Activated T-helper 2 cell treated with anti-CD3 and anti-CD28 coated beads, Interferon-gamma antibody, Interleukin-2, Interleukin-4, amounts not matched to agents 10 μg/mL and 5 μg/mL and 100 μg/mL, durations not matched to agents 14 hours and 24 hours and 36 hours (primary cell): ENCODE measurements around the gene DBI. TPM values are rescaled to one million over a fixed set of nuclear protein-coding genes. Genes with fewer than 3 reads are reported as not detected.
A peak's percentile ranks its signal among the peaks of the same experiment; 100 is the strongest.
"Not testable (repeated sequence)": the region's sequence is repeated elsewhere in the genome, so short reads cannot be mapped to it uniquely, and the experiment has no call there.

Experiments used
- DNase-seq: peaks from one replicate; pipeline ENCODE4 v3.0.0; 2021; ENCODE audit warnings: low spot score
- H3K27ac Mint-ChIP-seq: one replicate; pipeline ENCODE4 v1.8.0; 2021; ENCODE audit warnings: mixed read lengths
- H3K27me3 Mint-ChIP-seq: one replicate; pipeline ENCODE4 v1.8.0; 2021; ENCODE audit warnings: low read depth, mixed read lengths
- H3K36me3 Mint-ChIP-seq: one replicate; pipeline ENCODE4 v1.8.0; 2021; ENCODE audit warnings: low read depth, mixed read lengths
- H3K4me1 Mint-ChIP-seq: one replicate; pipeline ENCODE4 v1.8.0; 2021; ENCODE audit warnings: low read depth, mixed read lengths
- H3K4me3 Mint-ChIP-seq: one replicate; pipeline ENCODE4 v1.8.0; 2021; ENCODE audit warnings: low read depth, mild to moderate bottlenecking, moderate library complexity, mixed read lengths
- H3K9me3 Mint-ChIP-seq: one replicate; pipeline ENCODE4 v1.8.0; 2021; ENCODE audit warnings: mixed read lengths
- intact Hi-C: fragments of 100-400 bp; cut with micrococcal nuclease; formaldehyde crosslinking; loops from one replicate; pipeline ENCODE4 v1.15.1; 2023
- total RNA-seq: library from RNA; stranded (reverse); gene quantifications from 2 replicates; pipeline ENCODE4 v1.2.3, GENCODE V29; 2022

The DBI gene
- total RNA-seq, 1 donor from 2014 or later = 168 TPM

DNA sequence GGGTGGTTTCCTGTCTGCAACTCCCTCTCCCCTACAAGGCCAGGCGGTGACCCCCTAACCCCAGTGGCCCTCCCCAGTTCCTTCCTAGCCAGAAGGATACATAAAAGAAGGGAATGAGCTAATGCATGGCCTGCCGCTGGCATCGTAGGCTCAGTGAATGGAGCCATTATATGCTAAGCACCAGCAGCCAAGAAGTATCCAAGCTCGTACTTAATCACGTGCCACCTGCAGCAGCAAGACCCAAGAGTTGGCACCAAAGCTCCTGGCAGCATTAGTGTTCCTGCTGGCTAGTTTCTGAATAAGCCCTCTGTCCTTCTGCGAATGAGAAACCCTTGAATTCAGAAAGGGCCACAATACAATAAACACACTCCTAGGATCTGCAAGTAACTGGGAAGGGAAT lies 4.3 kb downstream of the DBI start:
- intact Hi-C loops = no loop called here
- no peaks in the 10 kb centered on the region for H3K27me3 Mint-ChIP-seq
- H3K9me3 Mint-ChIP-seq = no peaks in the 10 kb centered on the region
- H3K4me3 Mint-ChIP-seq = no peak overlapping the region
- H3K27ac Mint-ChIP-seq = no peak overlapping the region
- H3K36me3 Mint-ChIP-seq = peaks cover 74% of the 10 kb centered on the region
- H3K4me1 Mint-ChIP-seq = peaks cover 18% of the 10 kb centered on the region
- no peak for DNase-seq

DNA sequence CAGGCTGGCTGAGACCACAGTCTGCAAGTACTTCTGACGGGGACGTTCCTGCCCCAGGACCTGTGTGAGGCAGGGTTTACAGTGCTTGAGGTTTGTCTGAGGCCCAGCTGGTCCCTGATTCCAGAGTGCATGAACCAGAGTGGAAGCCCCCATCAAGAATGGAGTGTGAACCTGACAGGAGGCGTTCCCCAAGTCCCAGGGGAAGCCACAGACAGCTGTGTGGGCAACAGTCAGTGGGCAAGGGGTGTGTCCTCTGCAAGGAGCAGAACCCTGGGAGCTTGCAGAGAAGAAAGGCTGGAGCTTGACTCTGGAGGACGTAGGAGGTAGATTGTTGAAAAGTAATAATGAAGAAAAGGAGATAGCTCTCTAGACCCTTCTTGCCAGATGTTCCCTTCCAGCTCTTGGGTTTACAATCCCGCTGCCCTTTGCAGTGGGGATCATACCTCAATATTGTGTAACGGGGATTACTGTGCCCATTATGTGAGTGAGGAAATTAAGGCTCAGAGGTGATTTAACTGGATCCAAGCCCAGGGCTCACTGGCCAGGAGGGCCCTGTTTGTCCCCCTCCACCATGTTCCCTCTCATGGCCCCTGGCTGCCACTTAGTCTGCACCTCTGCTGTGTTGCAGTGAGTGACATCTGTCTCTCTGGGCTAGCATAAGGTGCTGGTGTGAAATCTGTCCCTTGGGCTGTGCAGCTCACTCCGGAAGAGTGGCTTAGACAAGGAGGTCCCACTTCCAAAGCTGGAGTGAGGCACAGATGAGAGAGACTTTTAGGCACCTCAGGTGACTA lies 6.2 kb downstream of the DBI start:
- no peak for DNase-seq
- peaks cover 68% of the 10 kb centered on the region for H3K36me3 Mint-ChIP-seq
- no peaks in the 10 kb centered on the region for H3K27me3 Mint-ChIP-seq
- H3K9me3 Mint-ChIP-seq = no peaks in the 10 kb centered on the region
- intact Hi-C loops = no loop called here
- H3K27ac Mint-ChIP-seq = no peak overlapping the region
- H3K4me1 Mint-ChIP-seq = peaks cover 15% of the 10 kb centered on the region
- no peak overlapping the region for H3K4me3 Mint-ChIP-seq

DNA sequence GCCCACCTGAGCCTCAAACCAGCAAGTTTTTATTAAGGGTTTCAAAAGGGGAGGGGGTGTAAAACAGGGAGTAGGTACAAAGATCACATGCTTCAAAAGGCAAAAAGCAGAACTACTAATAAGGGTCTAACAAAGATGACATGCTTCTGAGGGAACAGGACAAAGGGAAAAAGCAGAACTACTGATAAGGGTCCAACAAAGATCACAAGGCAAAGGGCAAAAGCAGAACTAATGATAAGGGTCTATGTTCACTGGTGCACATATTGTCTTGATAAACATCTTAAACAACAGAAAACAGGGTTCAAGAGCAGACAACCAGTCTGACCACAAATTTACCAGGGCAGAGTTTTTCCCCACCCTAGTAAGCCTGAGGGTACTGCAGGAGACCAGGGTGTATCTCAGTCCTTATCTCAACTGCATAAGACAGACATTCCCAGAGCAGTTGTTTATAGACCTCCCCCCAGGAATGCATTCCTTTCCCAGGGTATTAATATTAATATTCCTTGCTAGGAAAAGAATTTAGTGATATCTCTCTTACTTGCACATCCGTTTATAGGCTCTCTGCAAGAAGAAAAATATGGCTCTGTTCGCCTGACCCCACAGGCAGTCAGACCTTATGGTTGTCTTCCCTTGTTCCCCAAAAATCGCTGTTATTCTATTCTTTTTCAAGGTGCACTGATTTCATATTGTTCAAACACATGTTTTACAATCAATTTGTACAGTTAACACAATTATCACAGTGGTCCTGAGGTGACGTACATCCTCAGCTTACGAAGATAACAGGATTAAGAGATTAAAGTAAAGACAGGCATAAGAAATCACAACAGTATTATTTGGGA lies 7.3 kb downstream of the DBI start:
- H3K4me3 Mint-ChIP-seq, intact Hi-C loops, H3K27ac Mint-ChIP-seq, H3K27me3 Mint-ChIP-seq, DNase-seq, H3K9me3 Mint-ChIP-seq, H3K4me1 Mint-ChIP-seq: not testable (repeated sequence)
- peaks cover 57% of the 10 kb centered on the region for H3K36me3 Mint-ChIP-seq

DNA sequence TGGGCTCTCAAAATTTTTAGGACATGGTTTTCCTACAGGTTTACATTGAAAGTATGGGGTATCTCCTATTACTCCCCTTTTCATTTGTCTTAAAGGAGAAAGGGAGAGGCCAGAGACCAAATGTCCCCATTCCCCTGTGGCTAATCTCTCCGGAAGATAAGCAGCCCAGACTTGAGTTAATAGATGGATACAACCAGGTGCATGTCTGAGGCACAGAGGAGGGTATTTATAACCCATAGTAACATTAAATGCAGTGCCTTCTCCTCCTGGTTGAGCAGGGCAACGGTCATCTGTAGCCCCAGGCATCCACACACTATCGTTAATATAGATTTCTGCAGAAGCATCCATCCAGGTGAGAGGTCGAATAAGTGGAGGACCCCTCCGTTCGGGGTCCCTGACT lies 9.6 kb downstream of the DBI start:
- Mint-ChIP-seq H3K36me3 (peaks cover 38% of the 10 kb centered on the region), H3K27me3 (peaks cover 11% of the 10 kb centered on the region)
- intact Hi-C loops, H3K4me3 Mint-ChIP-seq, H3K4me1 Mint-ChIP-seq, DNase-seq, H3K9me3 Mint-ChIP-seq, H3K27ac Mint-ChIP-seq: not testable (repeated sequence)

DNA sequence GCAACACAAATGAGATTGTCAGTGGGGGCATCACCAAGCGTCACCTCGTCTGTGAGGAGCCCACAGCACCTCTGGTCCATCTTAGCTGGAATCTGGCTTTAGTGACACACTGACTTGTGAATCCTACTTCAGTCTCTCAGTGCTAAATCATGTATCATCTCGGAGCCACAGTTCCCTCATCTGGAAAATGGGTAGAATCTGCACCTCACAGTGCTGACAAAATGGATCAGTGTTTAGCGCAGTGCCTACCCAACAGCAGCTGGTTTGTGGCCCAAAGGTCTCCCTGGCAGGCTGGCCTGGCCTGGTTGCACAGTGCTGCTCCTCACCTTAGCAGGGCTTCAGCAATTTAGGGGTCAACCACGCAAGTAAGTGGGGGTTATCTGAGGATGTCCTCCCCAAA lies 10.0 kb downstream of the DBI start:
- DNase-seq = no peak
- Mint-ChIP-seq H3K27ac (no peak overlapping the region), H3K4me3 (no peak overlapping the region), H3K27me3 (peaks cover 13% of the 10 kb centered on the region), H3K9me3 (no peaks in the 10 kb centered on the region), H3K4me1 (no peaks in the 10 kb centered on the region), H3K36me3 (peaks cover 33% of the 10 kb centered on the region)
- intact Hi-C loops = no loop called here

DNA sequence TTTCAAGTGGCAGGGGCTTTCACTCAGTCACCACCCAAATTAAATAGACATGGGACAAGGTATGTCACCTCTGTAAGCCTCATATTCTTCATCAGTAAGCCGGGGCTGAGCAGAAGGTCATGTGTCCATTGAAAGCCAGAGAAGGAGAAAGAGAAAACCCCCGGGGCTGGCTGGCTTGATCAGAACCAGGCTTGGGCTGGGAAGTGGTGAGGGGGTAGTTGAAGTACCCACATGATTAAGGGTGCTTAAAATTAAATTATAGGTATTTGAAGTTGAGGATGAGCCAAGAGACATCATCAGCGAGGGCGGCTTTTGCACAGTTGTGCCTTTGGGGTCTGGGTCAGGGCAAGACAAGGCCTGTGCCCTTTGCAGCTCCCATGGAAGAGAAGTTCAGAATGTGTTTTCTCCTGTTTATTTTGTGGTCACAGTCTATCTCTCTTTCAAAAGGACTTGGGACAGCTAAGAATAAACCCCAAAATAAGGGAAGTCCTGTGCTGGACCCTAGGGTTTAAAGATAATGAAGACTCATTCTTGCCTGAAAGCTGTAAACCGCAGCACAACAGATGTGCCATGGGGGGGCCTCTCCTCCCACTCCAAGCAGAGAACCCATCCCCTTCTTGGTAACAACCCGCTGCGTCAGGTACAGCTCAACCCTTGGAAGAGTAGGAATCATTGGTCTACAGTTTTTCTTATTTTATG lies 10.7 kb downstream of the DBI start:
- Mint-ChIP-seq H3K4me3 (no peak overlapping the region), H3K27ac (no peak overlapping the region), H3K36me3 (peaks cover 27% of the 10 kb centered on the region), H3K27me3 (peaks cover 17% of the 10 kb centered on the region), H3K9me3 (no peaks in the 10 kb centered on the region), H3K4me1 (no peaks in the 10 kb centered on the region)
- DNase-seq = no peak
- intact Hi-C loops = no loop called here

DNA sequence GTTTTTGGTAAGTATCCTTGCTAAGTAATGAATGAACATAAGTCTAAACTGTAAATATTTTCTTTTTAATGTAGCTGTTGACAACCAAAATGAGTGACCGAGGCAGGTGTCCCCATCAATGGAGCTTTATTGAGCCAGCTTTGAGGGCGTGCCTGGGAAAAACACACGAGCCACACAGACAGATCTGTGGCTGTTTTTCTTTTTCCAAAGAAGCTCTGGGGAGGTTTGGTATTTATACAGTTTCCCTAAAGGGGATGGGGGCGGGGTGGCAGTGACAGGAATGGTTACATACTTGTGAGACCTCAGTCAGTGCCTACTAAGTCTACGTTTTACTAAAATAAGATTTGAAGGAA lies 11.2 kb downstream of the DBI start:
- H3K36me3 Mint-ChIP-seq = peaks cover 22% of the 10 kb centered on the region
- intact Hi-C loops = no loop called here
- H3K4me3 Mint-ChIP-seq = no peak overlapping the region
- H3K4me1 Mint-ChIP-seq = no peaks in the 10 kb centered on the region
- H3K27ac Mint-ChIP-seq = no peak overlapping the region
- H3K27me3 Mint-ChIP-seq = peaks cover 19% of the 10 kb centered on the region
- DNase-seq = no peak
- H3K9me3 Mint-ChIP-seq = no peaks in the 10 kb centered on the region

DNA sequence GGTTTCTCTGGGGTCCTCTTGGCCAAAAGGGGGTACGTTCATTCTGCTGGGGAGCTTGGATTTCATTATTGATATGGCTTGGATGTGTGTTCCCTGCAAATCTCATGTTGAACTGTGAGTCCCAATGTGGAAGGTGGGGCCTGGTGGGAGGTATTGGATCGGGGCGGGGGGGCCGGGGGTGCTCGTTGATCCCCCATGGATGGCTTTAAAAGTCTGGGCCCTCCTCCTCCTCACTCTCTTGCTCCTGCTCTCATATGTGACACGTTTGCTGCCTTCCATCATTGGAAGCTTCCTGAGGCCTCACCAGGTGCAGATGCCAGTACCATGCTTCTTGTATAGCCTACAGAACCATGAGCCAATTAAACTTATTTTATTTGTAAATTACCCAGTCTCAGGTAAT lies 11.8 kb downstream of the DBI start:
- Mint-ChIP-seq H3K36me3 (peaks cover 16% of the 10 kb centered on the region), H3K4me1 (no peaks in the 10 kb centered on the region), H3K27me3 (peaks cover 19% of the 10 kb centered on the region), H3K4me3 (no peak overlapping the region), H3K27ac (no peak overlapping the region), H3K9me3 (no peaks in the 10 kb centered on the region)
- DNase-seq = no peak
- intact Hi-C loops = no loop called here

DNA sequence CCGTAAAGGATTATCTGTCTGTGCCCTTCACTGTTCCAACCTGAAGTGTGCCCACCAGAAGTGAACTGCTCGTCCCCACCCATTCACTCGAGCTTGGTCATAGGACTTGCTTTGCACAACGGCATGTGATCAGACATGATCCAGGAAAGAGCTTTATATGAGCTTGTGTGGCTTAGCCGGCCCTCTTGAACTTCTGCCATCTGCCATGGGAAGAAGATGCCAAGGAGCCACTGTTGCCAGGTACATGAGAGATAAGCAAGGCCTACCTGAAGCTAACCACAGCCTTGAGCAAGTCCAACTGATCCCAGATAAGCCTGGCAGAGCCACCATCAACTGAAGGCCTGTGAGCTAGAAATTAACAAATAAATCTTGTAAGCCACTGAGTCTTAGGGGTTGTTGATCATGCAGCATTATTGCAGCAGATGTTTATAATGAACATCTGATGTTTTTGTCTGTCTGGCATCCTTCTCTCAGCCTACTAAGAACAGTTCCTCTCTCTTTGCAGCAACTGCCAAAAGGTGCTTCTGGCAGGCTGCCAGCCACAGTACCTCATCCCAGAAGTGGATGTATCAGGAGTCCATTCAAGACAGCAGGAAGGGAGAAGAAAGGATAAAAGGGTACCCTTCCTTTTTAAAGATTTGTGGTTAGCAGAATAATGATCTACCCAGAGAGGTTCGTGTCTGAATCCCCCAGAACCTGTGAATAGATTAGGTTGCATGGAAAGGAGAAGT lies 16.8 kb downstream of the DBI start:
- Mint-ChIP-seq H3K36me3 (no peaks in the 10 kb centered on the region), H3K27me3 (peaks cover 26% of the 10 kb centered on the region), H3K9me3 (no peaks in the 10 kb centered on the region), H3K4me3 (no peak overlapping the region), H3K27ac (no peak overlapping the region), H3K4me1 (peaks cover 7% of the 10 kb centered on the region)
- DNase-seq = no peak
- intact Hi-C loops = no loop called here

DNA sequence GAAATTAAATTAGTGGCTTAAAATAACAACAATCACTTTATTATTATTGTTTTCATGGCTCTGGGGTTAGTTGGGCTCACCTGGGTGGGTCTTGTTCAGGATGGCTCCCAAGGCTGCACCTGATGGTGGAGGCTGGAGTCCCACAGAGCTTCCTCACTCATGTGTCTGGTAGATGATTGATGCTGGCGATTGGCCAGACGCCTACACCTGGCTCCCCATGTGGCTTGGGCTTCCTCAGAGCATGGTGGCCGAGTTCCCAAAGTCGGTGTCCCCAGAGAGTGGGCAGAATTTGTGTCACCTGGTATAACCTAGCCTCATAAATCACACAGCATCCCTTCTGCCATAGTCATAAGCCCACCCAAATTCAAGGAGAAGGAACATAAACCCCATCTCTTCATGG lies 18.2 kb downstream of the DBI start:
- Mint-ChIP-seq H3K4me1 (peaks cover 8% of the 10 kb centered on the region), H3K4me3 (no peak overlapping the region), H3K9me3 (no peaks in the 10 kb centered on the region), H3K27ac (no peak overlapping the region), H3K36me3 (no peaks in the 10 kb centered on the region), H3K27me3 (peaks cover 22% of the 10 kb centered on the region)
- intact Hi-C loops = no loop called here
- DNase-seq = no peak

DNA sequence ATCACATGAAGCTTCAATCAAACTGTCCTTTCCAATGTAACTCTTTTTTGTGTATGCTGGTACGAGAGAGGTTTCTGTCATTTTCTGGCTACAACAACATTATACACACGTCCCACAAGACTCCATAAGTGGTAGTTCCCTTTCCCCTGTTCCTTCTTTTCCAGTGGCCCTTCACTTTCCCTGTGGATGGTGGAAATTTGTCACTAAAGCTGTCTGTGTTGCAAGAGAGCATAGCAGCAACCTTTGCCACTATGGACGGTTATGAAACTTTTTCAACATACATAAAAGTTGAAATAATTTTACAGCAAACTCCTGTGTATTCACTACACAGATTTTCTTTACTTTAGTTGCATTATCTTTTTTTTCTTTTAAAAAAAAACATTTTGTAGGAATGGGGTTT lies 18.7 kb downstream of the DBI start:
- Mint-ChIP-seq H3K36me3 (no peaks in the 10 kb centered on the region), H3K27me3 (peaks cover 19% of the 10 kb centered on the region), H3K4me3 (no peak overlapping the region), H3K4me1 (peaks cover 8% of the 10 kb centered on the region), H3K9me3 (no peaks in the 10 kb centered on the region), H3K27ac (no peak overlapping the region)
- no peak for DNase-seq
- intact Hi-C loops = no loop called here

DNA sequence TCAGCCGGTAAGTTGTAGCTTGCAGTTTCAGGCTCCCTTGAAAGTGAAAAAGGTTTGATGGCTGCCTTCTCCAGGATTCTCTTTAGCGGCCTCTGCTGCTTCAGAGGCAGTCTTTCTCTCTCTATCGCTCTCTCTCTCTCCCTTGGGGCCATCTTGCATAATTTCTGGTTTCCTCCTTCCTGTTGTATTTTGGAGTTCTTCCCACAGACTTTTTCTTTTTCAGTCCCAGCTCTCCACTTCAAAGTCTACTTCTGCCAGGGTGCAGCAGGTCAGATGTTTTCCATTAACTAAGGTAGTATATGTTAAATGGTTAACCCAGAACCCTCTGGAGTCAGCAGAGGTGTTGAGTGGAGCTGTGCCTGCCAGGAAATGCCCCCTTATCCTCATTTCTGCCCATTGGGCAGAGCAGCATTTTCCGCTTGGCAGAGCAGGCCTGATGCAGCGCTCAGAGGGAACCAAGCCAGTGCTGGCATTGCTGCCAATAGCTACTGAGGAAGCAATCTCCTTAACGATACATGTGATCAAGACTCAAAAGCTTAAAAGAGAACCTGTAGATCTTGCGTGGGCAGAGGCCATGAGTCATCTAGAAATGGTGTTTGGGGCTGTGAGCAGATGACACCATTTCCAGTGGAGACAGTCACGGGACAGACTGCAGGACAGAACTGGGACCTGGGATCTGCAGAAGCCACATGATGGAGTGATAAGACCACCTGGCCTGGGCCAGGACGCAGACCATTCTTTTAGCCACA lies 20.8 kb downstream of the DBI start:
- no peak overlapping the region for H3K4me3 Mint-ChIP-seq
- H3K27me3 Mint-ChIP-seq = peaks cover 16% of the 10 kb centered on the region
- H3K4me1 Mint-ChIP-seq = peaks cover 8% of the 10 kb centered on the region
- peak overlapping the region; percentile 58 for H3K27ac Mint-ChIP-seq
- no peaks in the 10 kb centered on the region for H3K36me3 Mint-ChIP-seq
- H3K9me3 Mint-ChIP-seq = no peaks in the 10 kb centered on the region
- DNase-seq = no peak
- intact Hi-C loops = no loop called here
